HG02610 (cell line): Measurements from ENCODE around the gene TLE2.
"Not testable (repeated sequence)": the region's sequence is repeated elsewhere in the genome, so short reads cannot be mapped to it uniquely, and the experiment has no call there.

Experiments used
- ATAC-seq: cut with Tn5 transposase; IDR thresholded peaks from one replicate; pipeline ENCODE4 v1.9.1; 2021; ENCODE audit warnings: mild to moderate bottlenecking, moderate library complexity; ENCODE audit not compliant: unreplicated experiment

Gene TLE2

DNA sequence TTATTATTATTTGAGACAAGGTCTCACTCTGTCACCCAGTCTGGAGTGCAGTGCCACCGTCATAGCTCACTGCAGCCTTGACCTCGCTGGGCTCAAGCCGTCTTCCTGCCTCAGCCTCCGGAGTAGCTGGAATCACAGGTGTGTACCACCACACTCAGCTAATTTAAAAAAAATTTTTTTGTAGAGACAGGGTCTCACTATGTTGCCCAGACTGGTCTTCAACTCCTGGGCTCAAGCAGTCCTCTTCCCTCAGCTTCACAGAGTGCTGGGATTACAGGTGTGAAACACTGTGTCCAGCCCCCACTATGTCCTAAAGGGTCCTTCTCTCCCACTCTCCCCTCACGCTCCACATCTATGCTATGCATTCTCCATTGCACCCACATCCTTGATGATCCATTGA is 9.1 kb upstream of the TLE2 start:
- no peak for ATAC-seq

DNA sequence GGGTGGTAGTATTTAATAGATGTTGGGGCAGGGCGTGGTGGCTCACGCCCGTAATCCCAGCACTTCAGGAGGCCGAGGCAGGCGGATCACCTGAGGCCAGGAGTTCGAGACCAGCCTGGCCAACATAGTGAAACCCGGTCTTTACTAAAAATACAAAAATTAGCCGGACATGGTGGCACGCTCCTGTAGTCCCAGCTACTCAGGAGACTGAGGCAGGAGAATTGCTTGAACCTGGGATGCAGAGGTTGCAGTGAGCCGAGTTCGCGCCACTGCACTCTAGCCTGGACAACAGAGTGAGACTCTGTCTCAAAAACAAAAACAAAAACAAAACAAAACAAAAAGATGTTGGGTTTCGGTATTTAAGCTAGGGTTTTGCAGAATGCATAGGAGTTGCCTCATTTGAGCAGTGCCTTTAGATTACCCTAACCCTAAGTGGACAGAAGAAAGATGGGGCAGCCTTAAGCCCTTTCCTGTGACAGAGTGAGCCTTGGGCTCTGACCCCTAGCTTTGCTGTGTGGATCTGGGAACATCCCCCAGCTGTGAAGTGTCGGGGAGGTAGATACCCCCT is 8.0 kb upstream of the TLE2 start:
- not testable (repeated sequence) for ATAC-seq

DNA sequence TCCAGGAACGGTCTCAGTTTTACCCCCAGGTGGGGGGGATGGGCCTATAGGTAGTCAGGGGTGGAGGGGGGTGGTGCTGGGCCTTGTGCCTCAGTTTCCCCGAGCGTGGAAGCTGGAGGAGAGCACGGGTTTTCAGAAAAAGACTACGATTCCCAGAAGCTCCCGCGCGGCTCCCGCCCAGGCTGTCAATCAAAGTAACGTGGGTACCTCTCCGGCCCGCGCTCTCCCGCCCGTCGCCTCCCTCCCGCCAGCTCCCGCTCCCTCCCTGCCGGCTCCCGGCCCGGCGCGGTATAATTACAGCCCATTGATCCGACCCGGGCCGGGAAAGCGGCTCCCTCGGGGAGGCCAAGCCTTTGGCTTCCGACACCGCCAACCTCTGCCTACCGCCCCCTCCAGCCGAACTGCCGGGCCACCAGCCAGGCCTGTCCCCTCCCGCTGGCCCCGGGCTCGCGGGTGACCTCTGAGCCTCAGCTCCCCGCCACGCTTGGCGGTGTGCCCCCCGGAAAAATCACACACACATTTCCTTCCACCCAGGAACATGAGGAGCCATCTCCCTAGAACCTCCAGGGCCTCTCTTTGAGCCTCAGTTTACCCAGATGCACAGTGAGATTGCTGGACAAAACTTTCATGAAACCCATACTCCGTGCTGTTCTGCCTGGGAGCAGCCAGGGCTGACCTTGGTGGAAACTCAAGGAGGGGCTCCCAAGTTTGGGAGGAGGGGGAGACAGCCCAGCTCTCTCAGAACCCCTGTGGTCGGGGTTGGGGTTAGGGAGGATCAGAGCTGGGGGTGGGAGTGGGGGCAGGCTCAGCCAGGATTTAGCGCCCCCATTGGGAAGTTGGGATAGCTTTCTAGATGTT is 7.3 kb upstream of the TLE2 start:
- peak; percentile 38 for ATAC-seq

DNA sequence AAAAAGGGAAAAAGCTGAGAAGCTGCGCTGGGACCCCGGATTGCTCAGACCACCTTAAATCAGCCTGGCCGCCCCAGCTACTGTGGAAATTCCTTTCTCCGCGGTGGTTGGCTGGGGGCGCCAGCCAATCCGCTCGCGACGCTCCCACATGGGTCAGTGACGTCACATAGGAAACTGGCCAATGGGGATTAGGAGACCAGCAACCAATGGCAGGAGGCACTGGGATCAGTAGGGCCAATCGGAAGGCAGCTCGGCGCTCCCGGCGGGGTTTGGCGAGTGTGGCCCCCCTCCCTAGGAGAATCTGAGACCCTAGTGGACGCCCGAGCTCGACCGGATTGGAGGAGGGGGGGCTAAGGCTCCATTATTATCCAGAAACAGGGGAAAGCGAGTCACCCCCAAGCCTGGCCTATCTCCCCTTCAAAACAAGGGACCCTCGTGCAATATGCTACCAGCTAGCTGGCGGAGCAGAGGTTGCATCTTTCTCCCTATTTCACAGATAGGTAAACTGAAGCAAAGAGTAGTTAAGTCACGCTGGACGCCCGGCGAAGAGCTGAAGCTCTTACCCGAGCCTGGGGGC is 6.5 kb upstream of the TLE2 start:
- peak; percentile 82 for ATAC-seq

DNA sequence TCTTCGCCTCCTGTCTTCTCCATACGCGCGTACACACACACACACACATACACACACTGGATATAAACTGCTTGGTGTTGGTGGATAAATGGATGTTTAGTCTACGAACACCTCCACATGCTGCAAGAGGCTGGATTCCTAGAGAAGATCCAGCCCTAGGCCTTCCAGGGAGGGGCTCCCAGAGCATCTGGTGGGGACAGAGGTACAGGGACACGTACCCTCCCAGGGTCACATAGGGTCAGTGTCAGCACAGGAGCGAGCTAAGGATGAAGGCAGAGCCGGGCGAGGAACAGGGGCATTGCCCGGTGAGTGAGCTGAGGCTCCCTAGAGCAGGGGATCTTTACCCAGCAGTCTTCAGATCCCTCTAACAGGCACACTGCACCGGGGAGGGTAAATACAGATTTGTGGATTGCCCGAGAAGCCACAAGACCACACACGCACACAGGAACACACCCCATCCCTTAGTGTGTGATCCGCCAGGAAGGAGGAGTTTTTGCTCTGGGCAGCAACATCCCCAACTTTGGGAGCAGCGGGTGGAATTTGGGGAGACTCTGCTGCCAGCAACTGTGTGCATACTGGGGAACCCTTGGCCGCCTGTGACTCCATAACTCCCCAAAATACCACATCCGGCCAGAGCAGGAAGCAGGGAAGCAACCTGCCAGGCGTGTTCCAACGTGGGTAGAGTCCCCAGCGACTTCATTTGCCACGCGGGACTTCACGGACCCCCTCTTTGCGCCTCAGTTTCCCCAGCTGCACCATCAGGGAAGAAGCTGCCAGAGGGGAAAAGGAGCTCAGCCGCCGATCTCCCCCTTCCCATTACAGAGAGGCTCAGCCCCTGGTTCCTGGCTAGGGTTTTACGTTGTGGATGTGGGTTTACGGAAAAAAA is 5.8 kb upstream of the TLE2 start:
- ATAC-seq: no peak

DNA sequence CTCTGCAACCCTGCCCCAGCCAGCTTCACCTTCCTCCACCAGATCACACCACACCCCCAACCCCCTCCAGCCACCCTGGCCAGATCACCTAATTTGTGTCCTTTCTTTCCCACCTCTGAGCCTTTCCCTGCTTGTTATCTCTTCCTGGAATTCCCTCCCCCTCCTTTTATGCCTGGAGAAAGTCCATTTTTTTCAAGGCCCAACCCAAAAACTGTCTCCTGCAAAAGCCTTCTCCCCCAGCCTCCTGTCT is 5.3 kb upstream of the TLE2 start:
- no peak for ATAC-seq

DNA sequence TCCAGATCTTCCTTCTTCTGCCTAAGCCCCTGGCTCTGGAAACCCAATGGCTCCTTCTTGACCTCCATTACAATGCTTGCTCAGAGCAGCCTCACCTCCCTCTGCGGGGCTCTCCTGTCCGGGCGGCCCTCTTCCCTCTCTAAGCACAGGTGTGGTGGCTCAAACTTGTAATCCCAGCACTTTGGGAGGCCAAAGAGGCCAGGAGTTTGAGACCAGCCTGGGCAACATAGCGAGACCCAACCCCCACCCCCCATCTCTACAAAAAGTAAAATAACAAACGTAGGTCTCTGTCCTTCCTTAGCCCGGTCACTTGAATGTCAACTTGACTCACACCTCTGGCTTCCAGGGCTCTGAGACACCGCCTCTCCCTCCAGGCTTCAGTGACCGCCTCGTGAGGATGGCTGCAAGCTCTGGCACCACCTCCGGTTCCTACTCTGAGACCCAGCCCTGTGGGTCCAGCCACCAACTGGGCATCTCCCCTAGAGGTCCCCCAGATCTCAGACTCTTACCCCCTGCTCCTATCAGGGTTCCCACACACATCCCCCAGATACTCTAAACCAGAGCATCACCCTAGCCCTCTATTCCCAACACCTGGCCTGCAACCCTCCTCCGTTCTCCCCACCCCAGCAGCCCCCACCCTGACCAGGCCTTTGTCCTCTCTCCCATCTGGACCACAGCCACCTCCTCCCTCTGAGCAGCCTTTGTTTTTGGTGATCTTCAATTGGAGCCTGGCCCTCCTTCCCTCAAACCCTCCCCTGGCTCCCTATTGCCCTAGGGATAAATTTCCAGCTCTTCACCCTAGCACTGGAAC is 4.7 kb upstream of the TLE2 start:
- no peak for ATAC-seq

DNA sequence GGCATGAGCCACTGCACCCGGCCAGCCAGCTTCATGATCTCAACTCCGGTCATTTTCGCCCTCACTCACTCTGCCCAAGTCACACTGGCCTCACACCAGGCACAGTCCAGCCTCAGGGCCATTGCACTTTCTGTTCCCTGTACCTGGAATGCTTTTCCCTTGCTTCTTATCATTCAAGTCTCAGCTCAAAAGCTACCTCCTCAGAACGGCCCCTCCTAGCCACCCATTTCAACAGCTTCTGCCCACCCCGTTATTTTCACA is 2.5 kb upstream of the TLE2 start:
- ATAC-seq: no peak

DNA sequence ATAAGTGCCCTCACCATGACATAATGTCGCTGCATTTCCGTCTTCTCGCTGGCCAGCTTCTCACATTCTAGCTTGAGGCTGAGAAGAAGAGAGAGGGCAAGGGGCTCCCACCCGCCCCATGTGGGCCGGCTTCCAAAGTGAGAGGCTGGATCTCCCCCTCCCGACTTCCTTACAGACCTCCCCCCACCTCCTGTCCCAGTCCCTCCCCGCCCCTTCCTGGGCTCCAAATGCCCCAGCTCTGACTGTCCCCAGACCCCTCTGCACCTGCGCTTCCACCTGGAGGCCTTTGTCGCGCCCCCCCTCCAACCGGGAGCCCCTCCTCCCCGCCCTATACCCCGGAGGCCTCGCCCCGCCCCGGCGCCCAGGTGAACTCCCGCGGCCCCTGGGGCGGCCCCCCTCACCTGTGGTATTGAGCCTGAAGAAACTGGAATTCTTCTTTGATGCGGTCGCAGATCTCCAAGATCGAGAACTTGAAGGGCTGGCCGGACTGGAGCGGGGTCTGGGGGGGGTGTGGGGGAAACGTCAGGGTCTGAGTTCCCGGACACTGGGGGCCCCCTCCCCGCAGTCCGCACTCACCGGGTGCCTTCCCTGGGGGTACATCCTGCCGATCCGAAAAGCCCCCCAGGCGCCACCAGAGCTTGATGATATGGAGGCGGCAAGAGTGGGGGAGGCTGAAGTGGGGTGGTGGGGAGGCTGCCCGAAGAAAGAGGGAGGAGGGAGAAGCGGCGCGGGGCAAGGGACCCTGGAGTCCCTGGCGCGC is 595 bp downstream of the TLE2 start:
- no peak for ATAC-seq

DNA sequence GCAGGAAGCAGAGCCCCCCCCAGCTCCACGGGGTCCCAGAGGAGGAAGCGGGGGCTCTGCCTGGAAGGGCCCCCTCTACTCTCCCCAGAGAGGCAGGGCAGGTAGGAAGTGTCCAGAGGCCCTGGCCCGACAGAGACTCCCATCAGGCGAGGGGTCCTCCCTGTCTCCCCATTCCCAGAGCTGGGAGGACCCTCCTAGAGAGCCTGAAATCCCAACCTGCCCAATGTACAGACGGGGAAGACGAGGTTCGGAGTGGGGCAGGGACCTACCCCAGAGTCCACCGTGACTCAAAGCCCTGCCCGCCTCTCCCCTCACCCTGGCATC is 1.1 kb downstream of the TLE2 start:
- no peak for ATAC-seq

DNA sequence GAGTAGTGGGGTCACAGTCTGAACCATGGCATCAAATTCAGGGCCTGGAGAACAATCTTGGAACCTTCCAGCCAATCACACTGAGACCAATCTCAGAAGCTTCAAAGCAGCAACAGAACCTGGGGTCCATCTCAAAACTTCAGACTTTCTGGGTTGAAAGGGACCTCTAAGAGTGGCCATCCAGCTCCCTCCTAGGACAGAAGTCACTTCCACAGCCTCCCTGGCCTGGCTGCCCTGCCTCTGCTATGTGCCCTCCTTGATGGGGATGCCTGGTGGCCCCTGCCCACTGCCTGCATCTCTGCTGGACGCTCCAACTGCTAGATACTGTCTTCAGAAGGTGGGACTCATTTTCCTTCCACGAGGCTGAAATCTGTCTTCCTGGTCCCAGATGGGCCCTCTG is 1.8 kb downstream of the TLE2 start:
- no peak for ATAC-seq

DNA sequence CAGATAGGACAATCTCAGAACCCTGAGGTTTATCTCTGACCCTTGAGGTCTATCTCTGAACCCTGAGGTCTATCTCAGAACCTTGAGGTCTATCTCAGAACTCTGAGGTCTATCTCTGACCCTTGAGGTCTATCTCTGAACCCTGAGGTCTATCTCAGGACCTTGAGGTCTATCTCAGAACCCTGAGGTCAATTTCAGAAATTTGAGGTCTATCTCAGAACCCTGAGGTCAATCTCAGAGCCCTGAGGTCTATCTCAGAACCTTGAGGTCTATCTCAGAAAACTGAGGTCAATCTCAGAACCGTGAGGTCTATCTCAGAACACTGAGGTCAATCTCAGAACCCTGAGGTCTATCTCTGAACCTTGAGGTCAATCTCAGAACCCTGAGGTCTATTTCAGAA is 2.3 kb downstream of the TLE2 start:
- no peak for ATAC-seq

DNA sequence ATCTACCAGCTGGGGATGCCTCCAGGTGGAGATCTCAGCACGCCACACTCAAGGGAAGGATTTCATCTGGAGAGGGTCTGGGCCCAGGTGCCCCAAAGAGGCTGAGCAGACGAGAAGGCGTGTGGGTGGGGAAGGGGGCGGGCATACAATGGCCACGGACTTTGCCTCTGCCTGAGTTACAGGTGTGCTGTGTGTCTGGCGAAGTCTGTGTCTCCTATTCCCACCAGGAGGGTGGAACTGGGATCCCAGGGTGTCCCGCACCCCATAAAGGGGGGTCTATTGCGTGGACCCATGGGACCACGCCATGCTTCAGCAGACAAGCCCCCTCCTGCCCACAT is 3.6 kb downstream of the TLE2 start:
- ATAC-seq: no peak

DNA sequence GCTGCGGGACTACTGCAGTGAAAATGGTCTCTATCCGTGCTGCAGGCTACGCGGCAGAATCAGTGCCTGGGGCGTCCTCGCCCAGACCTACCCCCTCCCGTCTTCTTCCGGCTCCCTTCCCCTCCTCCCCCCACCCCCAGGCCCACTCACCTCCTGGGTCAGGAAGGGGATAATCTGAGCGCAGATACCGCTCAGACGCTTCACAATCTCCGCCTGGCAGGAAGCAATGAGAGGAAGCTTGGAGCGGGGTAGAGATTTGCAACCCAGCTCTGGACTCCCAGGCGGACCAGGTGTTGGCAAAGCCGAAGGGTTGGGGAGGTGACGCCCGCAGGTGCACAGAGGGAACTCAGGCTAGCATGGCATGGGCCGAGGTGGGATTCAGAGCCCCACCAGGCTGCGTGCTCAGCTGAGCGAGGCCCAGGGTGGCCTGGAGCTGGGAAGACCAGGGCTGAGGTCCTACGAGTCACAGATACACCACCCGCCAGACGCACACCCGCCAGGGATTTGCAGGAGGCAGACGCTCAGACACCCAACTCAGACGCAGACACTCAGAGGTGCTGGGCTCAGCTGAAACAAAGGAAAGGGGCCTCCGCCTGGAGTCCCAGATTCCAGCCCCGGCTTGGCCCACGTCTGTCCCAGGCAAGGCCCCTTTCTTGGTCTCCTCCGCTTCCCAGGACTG is 4.1 kb downstream of the TLE2 start:
- ATAC-seq: no peak

DNA sequence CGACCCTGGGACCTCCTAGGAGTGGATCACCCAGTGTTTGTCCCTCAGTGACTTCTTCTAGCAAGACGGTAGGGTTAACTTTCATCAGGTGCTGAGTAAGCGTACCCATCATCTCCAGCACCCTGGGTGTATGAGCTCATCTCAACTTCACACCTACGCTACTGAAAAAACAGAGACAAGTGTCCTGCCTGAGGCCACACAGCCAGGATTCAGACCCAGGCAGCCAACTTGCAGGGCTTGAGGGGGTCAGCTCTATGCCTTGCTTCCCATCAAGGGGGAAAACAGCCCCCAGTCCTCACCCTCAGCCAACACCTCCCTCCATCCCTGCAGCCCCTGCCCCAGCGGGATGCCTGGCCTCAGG is 4.6 kb downstream of the TLE2 start:
- ATAC-seq: no peak

DNA sequence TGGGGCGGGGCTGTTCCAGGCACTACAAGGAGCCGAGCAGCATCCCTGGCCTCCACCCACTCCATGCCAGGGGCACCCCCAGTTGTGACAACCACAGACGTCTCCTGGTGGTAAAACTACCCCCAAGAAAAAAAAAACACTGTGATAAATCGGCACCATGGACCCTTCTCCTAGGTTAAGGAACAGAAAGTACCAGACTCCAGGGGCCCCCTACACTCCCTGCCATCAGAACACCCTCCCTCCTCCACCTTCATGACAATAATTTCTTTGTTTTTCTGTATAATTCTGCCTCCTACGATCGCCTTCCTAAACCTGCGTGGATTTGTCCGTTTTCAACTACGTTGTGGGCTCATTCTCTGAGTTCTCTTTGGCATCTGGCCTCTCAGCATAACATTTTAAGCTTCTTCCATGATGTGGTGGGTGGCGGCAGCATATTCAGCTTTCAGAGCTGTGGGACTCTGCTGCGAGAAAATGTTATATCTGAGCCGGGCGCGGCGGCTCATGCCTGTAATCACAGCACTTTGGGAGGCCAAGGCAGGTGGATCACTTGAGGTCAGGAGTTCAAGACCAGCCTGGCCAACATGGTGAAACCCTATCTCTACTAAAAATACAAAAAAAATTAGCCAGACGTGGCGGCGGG is 8.6 kb downstream of the TLE2 start:
- ATAC-seq: no peak

DNA sequence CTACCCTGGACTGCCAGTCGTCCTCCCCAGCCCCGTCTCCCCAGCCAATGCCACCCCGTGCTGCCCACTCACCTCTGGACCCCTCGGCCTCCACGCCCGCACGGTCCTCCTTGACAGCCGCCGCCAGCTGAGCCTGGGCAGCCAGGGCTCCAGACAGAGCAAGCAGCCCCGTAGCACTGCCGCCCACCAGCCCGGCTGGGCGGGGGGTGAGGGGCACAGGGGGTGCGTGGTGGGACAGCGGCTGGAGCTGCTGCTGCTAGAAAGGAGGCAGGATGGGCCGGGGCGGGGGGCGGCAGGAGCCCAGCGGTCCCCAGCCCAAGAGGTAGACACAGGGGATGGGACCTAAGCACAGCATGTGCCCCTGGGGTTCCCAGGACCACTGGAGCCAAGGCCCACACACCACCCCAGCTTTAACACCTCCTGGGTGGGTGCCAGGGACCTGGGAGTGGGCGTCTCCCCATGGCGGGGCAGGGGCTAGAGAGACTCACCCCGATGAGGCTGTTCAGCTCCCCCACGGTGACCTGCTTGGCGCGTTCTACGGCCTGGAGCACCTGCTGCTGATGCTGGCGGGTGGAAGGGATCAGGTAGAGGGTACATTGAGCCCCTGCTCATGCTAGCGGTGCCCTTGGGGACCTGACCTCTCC is 9.7 kb downstream of the TLE2 start:
- no peak for ATAC-seq

DNA sequence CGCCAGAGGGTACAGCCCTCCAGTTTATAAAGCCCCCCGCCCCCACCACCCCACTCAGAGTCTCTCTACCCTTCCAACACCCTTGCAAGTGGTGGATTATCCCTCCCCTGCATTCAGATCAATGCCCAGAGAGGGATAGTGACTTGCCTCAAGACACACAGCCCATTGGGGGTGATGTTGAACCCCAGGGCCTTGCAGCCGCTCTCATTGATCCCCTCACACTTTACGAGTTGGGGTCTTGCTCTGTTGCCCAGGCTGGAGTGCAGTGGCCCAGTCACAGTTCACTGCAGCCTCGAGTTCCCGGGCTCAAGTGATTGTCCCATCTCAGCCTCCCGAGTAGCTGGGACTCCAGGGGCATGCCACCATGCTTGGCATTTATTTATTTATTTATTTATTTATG is 11.2 kb downstream of the TLE2 start:
- no peak for ATAC-seq
